ENCODE results near the gene BGLAP. TPM values are rescaled to one million over a fixed set of nuclear protein-coding genes. Genes with fewer than 3 reads are reported as not detected.

The BGLAP gene
- total RNA-seq, 4 donors from 2014 or later = 0.82 to 5.0 TPM; not detected in 2

DNA sequence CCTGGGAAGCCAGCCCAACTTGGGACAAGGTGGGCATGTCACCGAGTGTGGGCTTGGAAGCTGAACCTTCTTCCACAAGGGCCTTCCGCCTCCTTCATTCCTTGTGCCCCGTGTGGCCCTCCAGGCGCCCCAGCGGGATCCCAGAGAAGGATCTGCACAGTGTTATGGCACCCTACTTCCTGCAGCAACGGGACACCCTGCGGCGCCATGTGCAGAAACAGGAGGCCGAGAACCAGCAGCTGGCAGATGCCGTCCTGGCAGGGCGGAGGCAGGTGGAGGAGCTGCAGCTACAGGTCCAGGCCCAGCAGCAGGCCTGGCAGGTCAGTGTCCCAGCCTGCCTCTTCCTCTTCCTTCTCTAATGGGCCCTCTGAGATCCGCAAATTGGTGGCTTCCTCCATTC, 5.8 kb upstream of the BGLAP start:
- TF ChIP-seq, protein P1, sequence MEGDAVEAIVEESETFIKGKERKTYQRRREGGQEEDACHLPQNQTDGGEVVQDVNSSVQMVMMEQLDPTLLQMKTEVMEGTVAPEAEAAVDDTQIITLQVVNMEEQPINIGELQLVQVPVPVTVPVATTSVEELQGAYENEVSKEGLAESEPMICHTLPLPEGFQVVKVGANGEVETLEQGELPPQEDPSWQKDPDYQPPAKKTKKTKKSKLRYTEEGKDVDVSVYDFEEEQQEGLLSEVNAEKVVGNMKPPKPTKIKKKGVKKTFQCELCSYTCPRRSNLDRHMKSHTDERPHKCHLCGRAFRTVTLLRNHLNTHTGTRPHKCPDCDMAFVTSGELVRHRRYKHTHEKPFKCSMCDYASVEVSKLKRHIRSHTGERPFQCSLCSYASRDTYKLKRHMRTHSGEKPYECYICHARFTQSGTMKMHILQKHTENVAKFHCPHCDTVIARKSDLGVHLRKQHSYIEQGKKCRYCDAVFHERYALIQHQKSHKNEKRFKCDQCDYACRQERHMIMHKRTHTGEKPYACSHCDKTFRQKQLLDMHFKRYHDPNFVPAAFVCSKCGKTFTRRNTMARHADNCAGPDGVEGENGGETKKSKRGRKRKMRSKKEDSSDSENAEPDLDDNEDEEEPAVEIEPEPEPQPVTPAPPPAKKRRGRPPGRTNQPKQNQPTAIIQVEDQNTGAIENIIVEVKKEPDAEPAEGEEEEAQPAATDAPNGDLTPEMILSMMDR (IDR thresholded peaks at IDR 0.05) = no peak
- ATAC-seq (ENCODE audit: low FRiP score) = no peak
- no peak for DNase-seq (ENCODE audit: low spot score)

DNA sequence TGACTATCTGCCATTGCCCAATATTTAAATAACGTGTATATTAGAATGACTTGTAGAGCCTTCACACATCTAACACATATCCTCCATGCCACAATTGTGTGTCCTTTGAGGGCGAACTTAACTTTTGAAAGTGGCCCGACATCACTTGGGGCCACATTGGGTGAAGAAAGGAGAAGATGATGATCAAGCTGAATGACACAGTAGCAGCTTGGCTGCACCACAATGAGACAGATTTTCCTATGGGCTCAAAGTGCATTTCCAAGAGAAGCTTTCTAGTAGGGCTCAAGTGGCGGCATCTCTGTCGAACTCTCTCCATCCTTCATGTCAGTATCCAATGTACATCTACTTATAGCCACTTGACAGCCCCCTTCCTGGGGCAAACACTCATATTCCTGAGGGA, 3.7 kb upstream of the BGLAP start:
- TF ChIP-seq, protein P1 (IDR thresholded peaks at IDR 0.05) = no peak
- DNase-seq (ENCODE audit: low spot score) (no peak), ATAC-seq (ENCODE audit: low FRiP score) (no peak)

GRCh38 chr1:156241311-156241811, 623 bp upstream of the BGLAP start:
- DNase-seq (ENCODE audit: low spot score) = no peak
- no peak for ATAC-seq (ENCODE audit: low FRiP score)
- TF ChIP-seq, protein P1 (IDR thresholded peaks at IDR 0.05) = no peak

- ATAC-seq (ENCODE audit: low FRiP score) (no peak), DNase-seq (ENCODE audit: low spot score) (no peak)
- TF ChIP-seq, protein P1 (IDR thresholded peaks at IDR 0.05) = no peak
Observed at GRCh38 chr1:156242738-156243137, 754 bp downstream of the BGLAP start.

GRCh38 chr1:156244126-156244525, 2.1 kb downstream of the BGLAP start:
- ATAC-seq (ENCODE audit: low FRiP score) = no peak
- TF ChIP-seq, protein P1 (IDR thresholded peaks at IDR 0.05) = no peak
- DNase-seq (ENCODE audit: low spot score) = no peak

DNA sequence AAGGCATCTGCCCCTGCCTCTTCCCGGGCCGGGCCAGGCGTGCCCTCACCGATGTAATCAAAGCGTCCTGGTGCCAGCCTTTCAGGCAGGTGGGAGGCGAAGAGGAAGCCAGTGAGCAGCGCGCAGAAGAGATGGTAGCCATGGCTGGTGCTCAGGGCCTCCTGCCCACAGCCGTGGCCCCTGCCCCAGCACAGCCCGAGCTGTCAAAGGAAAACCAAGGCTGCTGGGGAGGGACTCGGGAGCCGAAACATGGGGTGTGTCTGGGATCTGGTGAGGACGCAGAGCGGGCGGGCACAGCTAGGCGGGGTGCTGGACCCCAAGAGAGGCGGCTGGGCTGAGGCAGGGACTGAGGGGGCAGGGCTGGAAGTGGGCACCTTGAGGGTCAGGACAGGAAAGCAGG, 2.7 kb downstream of the BGLAP start:
- DNase-seq (ENCODE audit: low spot score) (no peak), ATAC-seq (ENCODE audit: low FRiP score) (no peak)
- TF ChIP-seq, protein P1 (IDR thresholded peaks at IDR 0.05) = no peak

- TF ChIP-seq, protein P1 (IDR thresholded peaks at IDR 0.05) = no peak
- DNase-seq (ENCODE audit: low spot score) = no peak
- ATAC-seq (ENCODE audit: low FRiP score) = no peak
Observed at GRCh38 chr1:156245451-156246232, 3.7 kb downstream of the BGLAP start.

Data from omental fat pad (tissue), 4 donors.